Urinary bladder (tissue), 4 donors: Measurements from ENCODE around the gene CGB8. TPM values are rescaled to one million over a fixed set of nuclear protein-coding genes. Genes with fewer than 3 reads are reported as not detected.

Experiments used
- DNase-seq: peaks from one replicate; pipeline ENCODE4 v3.0.0-alpha.2; 2015; ENCODE audit errors: extremely low spot score
- H3K27ac ChIP-seq: one replicate; pipeline ENCODE4 v1.5.1; 2013; ENCODE audit warnings: low read depth, mild to moderate bottlenecking, moderate library complexity
- H3K36me3 ChIP-seq: one replicate; pipeline ENCODE4 v1.6.1; 2013; ENCODE audit warnings: mild to moderate bottlenecking, moderate library complexity; ENCODE audit not compliant: insufficient read depth
- H3K4me1 ChIP-seq: one replicate; pipeline ENCODE4 v1.6.1; 2013; ENCODE audit warnings: mild to moderate bottlenecking, moderate library complexity; ENCODE audit not compliant: insufficient read depth
- H3K4me3 ChIP-seq: one replicate; pipeline ENCODE4 v1.5.1; 2013; ENCODE audit warnings: low read depth, low read length
- WGBS: extraction: QIAGEN DNeasy Blood & Tissue Kit; methylation state at CpG from one replicate; pipeline ENCODE4 v1.1.7; 2013; 5-methylcytosine and 5-hydroxymethylcytosine counted together
- polyA plus RNA-seq: library from polyadenylated mRNA; stranded (reverse); fragments of 200-250 nt; gene quantifications from one replicate; pipeline ENCODE4 v1.2.3, GENCODE V29; 2013
- total RNA-seq: library from RNA; depleted of rRNA; stranded (reverse); fragments of >200 nt; gene quantifications from one replicate; pipeline ENCODE4 v1.2.3, GENCODE V29; 2014
- donor health status: healthy with polysubstance abuse.
- donor health status: healthy.

CGB8 gene
- total and polyA plus RNA-seq, 2 donors = not detected

- no peak overlapping the region for H3K27ac ChIP-seq
- H3K4me3 ChIP-seq = no peak overlapping the region
- H3K4me1 ChIP-seq = no peaks in the 10 kb centered on the region
- DNase-seq = no peak
- 61% methylated on average over 23 of the region's 23 CpGs for WGBS
- no peaks in the 10 kb centered on the region for H3K36me3 ChIP-seq
Observed at GRCh38 chr19:49073514-49074378, 24.8 kb upstream of the CGB8 start.

DNA sequence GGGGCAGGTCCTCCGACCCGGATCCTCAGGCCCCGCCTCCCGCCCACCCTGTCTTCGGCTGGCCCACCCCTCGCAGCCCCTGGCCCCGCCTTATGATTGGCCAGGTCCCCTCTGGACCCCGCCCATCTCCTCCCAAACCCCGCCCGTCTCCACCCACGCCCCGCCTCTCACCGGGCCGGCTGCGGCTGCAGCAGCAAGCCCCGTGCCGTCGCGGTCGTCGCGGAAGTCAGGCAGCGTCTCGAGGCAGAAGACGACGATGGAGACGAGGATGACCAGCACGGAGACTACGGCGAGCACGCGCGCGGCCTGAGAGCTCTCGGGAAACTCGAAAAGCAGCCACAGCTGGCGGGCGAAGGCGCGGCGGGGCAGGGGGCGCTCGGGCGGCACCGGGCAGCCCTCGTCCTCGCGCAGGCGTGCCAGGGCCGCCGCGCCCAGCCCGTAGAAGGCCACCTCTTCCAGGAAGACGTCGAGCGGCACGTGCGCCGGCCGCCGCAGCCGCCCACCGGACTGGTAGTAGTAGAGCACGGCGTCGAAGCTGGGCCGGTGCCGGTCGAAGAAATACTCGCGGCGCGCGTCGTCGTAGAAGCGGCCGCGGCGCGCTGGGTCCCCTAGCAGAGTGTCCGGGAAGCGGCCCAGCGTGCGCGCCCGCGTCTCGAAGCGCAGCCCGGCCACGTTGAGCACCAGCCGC, 23.1 kb upstream of the CGB8 start:
- no peak overlapping the region for H3K4me3 ChIP-seq
- H3K36me3 ChIP-seq = no peaks in the 10 kb centered on the region
- no peaks in the 10 kb centered on the region for H3K4me1 ChIP-seq
- WGBS = 3% methylated on average over 93 of the region's 93 CpGs
- H3K27ac ChIP-seq = no peak overlapping the region
- DNase-seq = no peak

- no peaks in the 10 kb centered on the region for H3K4me1 ChIP-seq
- H3K4me3 ChIP-seq = no peak overlapping the region
- no peaks in the 10 kb centered on the region for H3K36me3 ChIP-seq
- H3K27ac ChIP-seq = no peak overlapping the region
- WGBS = 95% methylated on average over 21 of the region's 21 CpGs
- no peak for DNase-seq
Observed at GRCh38 chr19:49070416-49070815, 21.5 kb upstream of the CGB8 start.

GRCh38 chr19:49069026-49069425, 20.1 kb upstream of the CGB8 start:
- DNase-seq = no peak
- no peak overlapping the region for H3K4me3 ChIP-seq
- H3K27ac ChIP-seq = no peak overlapping the region
- no peaks in the 10 kb centered on the region for H3K36me3 ChIP-seq
- 92% methylated on average over 9 of the region's 9 CpGs for WGBS
- no peaks in the 10 kb centered on the region for H3K4me1 ChIP-seq

- H3K4me1 ChIP-seq = no peaks in the 10 kb centered on the region
- no peak for DNase-seq
- whole genome bisulfite sequencing = 65% methylated on average over 3 of the region's 3 CpGs
Observed at GRCh38 chr19:49067554-49067953, 18.6 kb upstream of the CGB8 start.

GRCh38 chr19:49065905-49066512, 17.1 kb upstream of the CGB8 start:
- Histone ChIP-seq H3K4me1 (no peaks in the 10 kb centered on the region), H3K36me3 (no peaks in the 10 kb centered on the region), H3K4me3 (no peak overlapping the region), H3K27ac (no peak overlapping the region)
- WGBS = 63% methylated on average over 13 of the region's 13 CpGs
- no peak for DNase-seq

More at GRCh38 chr19:49067554-49067953, 18.6 kb upstream of the CGB8 start:
- Histone ChIP-seq H3K4me3 (no peak overlapping the region), H3K27ac (no peak overlapping the region), H3K36me3 (no peaks in the 10 kb centered on the region)

GRCh38 chr19:49064768-49065611, 16.1 kb upstream of the CGB8 start, which contains the start of gene NTF4:
Gene NTF4 (minus strand): TSS chr19:49064818. CDS start chr19:49061997, 2,821 bp downstream.
- DNase-seq = no peak
- Histone ChIP-seq H3K4me1 (no peaks in the 10 kb centered on the region), H3K4me3 (peak within 1 kb of the TSS; percentile 31), H3K27ac (no peak within 1 kb of the TSS), H3K36me3 (no peaks in the 10 kb centered on the region)
- 4% methylated on average over 53 of the region's 53 CpGs for WGBS

GRCh38 chr19:49064029-49064629, 15.2 kb upstream of the CGB8 start:
- H3K27ac ChIP-seq = no peak overlapping the region
- DNase-seq = no peak
- H3K4me3 ChIP-seq = no peak overlapping the region
- WGBS = 55% methylated on average over 10 of the region's 10 CpGs
- no peaks in the 10 kb centered on the region for H3K36me3 ChIP-seq
- no peaks in the 10 kb centered on the region for H3K4me1 ChIP-seq

DNA sequence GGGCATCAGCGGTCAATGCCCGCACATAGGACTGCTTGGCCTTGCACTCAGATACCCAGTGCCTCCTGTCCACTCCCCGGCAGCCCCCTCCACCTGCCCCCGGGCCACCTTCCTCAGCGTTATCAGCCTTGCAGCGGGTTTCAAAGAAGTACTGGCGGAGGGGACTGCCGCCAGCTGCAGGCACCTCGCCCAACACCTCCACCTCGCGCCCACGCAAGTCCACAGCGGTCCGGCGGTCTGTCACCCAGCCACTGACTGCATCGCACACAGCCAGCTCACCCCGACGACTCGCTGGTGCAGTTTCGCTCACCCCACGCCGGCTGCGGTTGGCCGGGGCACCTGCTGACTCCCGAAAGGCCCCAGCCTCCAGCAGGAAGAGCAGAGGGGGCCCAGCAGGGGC, 12.5 kb upstream of the CGB8 start:
- no peak for DNase-seq
- Histone ChIP-seq H3K4me3 (no peak overlapping the region), H3K36me3 (no peaks in the 10 kb centered on the region), H3K27ac (no peak overlapping the region), H3K4me1 (no peaks in the 10 kb centered on the region)
- WGBS = 77% methylated on average over 25 of the region's 25 CpGs

DNA sequence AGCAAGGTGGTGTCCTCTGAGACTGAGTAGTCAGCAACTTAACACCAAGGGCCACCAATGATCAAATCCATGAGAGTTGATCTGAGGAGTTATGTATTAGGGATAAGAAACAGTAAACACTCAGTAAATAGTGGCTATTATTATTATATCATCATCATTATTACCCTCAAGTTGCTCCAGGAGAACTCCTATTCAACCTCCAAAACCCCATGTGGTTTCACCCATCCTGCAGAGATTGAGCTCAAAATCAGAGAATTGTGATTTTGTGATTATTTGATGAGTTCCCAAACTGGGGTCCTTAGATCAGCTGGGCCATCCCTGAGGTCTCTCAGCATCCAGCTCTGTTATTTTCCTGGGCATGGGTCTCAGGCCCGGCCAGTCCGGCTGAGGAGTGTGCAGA, 12.1 kb upstream of the CGB8 start:
- Histone ChIP-seq H3K36me3 (no peaks in the 10 kb centered on the region), H3K27ac (no peak overlapping the region), H3K4me1 (no peaks in the 10 kb centered on the region), H3K4me3 (no peak overlapping the region)
- DNase-seq = no peak
- WGBS = 99% methylated on average over 2 of the region's 2 CpGs

GRCh38 chr19:49059053-49059452, 10.1 kb upstream of the CGB8 start:
- Histone ChIP-seq H3K27ac (no peak overlapping the region), H3K36me3 (no peaks in the 10 kb centered on the region), H3K4me3 (no peak overlapping the region), H3K4me1 (no peaks in the 10 kb centered on the region)
- 35% methylated on average over 9 of the region's 9 CpGs for WGBS
- DNase-seq = no peak

DNA sequence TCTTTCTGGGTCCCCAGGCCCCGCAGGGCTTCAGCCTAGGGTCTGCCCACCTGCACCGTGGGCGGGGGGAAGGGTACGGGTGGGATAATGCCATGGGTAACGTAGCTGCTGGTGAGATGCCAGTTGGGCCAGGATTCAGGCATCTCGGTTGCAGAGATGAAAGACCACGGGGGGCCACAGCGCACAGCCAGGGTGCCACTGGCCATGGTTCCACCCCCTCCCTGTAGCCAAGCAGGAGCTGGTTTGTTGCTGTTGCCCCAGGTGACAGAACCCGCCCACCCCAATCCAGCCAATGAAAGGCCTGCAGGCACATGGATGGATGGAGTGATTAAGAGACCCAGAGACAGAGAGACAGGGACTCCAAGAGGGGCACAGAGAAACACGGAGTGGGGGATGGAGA, 9.7 kb upstream of the CGB8 start:
- DNase-seq = no peak
- Histone ChIP-seq H3K36me3 (no peaks in the 10 kb centered on the region), H3K27ac (no peak overlapping the region), H3K4me1 (no peaks in the 10 kb centered on the region), H3K4me3 (no peak overlapping the region)
- 35% methylated on average over 10 of the region's 10 CpGs for WGBS
